ENCODE data around the gene SHISA6. TPM values are rescaled to one million over a fixed set of nuclear protein-coding genes. Genes with fewer than 3 reads are reported as not detected.
A peak's percentile ranks its signal among the peaks of the same experiment; 100 is the strongest.

Gene SHISA6
- total RNA-seq, 1 experiment from 2014 or later = 40.0 TPM

DNA sequence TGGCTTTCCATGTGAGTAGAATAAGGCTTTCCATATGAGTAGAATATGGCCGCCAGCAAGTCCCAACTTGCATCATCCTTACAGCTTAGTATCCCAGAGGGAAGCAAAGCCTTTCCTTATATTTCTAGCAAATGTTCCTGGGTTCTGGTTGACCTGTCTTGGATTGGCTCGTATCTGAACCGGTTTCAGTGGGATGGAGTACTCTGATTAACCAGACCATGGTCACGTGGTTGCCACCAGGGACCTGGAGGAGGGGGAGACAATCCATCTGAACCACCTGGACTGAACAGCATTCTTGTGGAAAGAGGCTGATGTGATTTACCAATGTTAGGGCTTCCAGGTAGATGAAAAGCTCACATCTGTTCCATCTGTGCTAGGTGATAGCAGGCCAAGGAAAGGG is 89.0 kb downstream of the SHISA6 start:
- POLR2A ChIA-PET (ENCODE audit: low non-redundant PET) = no interaction called here
- no TSS peak for BruUV-seq (replicated peaks)
- peak overlapping the region; percentile 66 for H3K27ac ChIP-seq (ENCODE audit: low read depth, low read length, poor library complexity, severe bottlenecking)

DNA sequence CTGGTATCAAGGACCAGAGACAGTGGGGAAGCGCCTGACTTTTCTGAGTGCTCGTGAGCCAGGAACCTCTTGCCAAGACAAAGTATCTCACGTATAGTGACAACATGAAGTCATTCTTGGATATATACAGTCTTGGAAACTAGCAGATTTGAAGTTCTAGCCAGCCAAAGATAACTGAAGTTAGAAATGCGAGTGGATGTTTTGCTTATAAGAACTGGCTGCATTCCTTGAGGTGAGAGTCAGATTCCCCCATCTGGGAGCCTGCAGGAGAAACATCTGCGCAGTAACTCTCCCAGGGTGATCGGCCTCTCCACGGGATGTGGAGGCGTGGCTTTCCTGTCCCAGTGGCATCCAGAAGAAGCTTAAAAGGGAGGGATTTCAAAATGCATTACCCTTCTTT is 89.8 kb downstream of the SHISA6 start:
- ChIA-PET CTCF (interaction anchor here (0.6 kb wide), 1 partner anchor 91 kb away, joined by 3 read pairs; no protein-coding TSS in a partner anchor), POLR2A (ENCODE audit: low non-redundant PET) (no interaction called here)
- peak overlapping the region; percentile 66 for H3K27ac ChIP-seq (ENCODE audit: low read depth, low read length, poor library complexity, severe bottlenecking)
- intact Hi-C loops (cut with micrococcal nuclease; ENCODE audit: unreplicated experiment) = loop anchor here (5.0 kb wide), 2 partner anchors 161 to 186 kb away; no protein-coding TSS in a partner anchor
- peak; percentile 95 for DNase-seq (ENCODE audit: low spot score)
- no peak for TF ChIP-seq EZH2 (IDR thresholded peaks at IDR 0.05; ENCODE audit: borderline replicate concordance, low read depth, low read length, poor library complexity, severe bottlenecking)
- TF ChIP-seq, protein P1, sequence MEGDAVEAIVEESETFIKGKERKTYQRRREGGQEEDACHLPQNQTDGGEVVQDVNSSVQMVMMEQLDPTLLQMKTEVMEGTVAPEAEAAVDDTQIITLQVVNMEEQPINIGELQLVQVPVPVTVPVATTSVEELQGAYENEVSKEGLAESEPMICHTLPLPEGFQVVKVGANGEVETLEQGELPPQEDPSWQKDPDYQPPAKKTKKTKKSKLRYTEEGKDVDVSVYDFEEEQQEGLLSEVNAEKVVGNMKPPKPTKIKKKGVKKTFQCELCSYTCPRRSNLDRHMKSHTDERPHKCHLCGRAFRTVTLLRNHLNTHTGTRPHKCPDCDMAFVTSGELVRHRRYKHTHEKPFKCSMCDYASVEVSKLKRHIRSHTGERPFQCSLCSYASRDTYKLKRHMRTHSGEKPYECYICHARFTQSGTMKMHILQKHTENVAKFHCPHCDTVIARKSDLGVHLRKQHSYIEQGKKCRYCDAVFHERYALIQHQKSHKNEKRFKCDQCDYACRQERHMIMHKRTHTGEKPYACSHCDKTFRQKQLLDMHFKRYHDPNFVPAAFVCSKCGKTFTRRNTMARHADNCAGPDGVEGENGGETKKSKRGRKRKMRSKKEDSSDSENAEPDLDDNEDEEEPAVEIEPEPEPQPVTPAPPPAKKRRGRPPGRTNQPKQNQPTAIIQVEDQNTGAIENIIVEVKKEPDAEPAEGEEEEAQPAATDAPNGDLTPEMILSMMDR (conservative IDR thresholded peaks at IDR 0.05; ENCODE audit: low read depth, low read length) = no peak
- H3K9me3 ChIP-seq (ENCODE audit: low read depth, low read length, poor library complexity, severe bottlenecking) = no peaks in the 10 kb centered on the region
- H3K36me3 ChIP-seq (ENCODE audit: insufficient read depth, low read length, poor library complexity, severe bottlenecking) = no peaks in the 10 kb centered on the region
- peak overlapping the region; percentile 14 for H3K4me3 ChIP-seq (ENCODE audit: low read depth, low read length, poor library complexity, severe bottlenecking)
- no peaks in the 10 kb centered on the region for H3K27me3 ChIP-seq (replicated peaks; ENCODE audit: insufficient read depth, low read depth, low read length, poor library complexity)
- peaks cover 48% of the 10 kb centered on the region for H3K4me1 ChIP-seq (ENCODE audit: insufficient read depth, low read length, poor library complexity, severe bottlenecking)
- BruUV-seq (replicated peaks) = no TSS peak

More for the DNA sequence above, 89.0 kb downstream of the SHISA6 start:
- TF ChIP-seq EZH2 (IDR thresholded peaks at IDR 0.05; ENCODE audit: borderline replicate concordance, low read depth, low read length, poor library complexity, severe bottlenecking) = no peak
- TF ChIP-seq, protein P1 (conservative IDR thresholded peaks at IDR 0.05; ENCODE audit: low read depth, low read length) = no peak
- CTCF ChIA-PET = no interaction called here
- Histone ChIP-seq H3K36me3 (ENCODE audit: insufficient read depth, low read length, poor library complexity, severe bottlenecking) (no peaks in the 10 kb centered on the region), H3K27me3 (replicated peaks; ENCODE audit: insufficient read depth, low read depth, low read length, poor library complexity) (no peaks in the 10 kb centered on the region), H3K9me3 (ENCODE audit: low read depth, low read length, poor library complexity, severe bottlenecking) (no peaks in the 10 kb centered on the region), H3K4me3 (ENCODE audit: low read depth, low read length, poor library complexity, severe bottlenecking) (no peak overlapping the region), H3K4me1 (ENCODE audit: insufficient read depth, low read length, poor library complexity, severe bottlenecking) (peaks cover 56% of the 10 kb centered on the region)
- no peak for DNase-seq (ENCODE audit: low spot score)
- intact Hi-C loops (cut with micrococcal nuclease; ENCODE audit: unreplicated experiment) = loop anchor here (5.0 kb wide), 2 partner anchors 162 to 187 kb away; no protein-coding TSS in a partner anchor

DNA sequence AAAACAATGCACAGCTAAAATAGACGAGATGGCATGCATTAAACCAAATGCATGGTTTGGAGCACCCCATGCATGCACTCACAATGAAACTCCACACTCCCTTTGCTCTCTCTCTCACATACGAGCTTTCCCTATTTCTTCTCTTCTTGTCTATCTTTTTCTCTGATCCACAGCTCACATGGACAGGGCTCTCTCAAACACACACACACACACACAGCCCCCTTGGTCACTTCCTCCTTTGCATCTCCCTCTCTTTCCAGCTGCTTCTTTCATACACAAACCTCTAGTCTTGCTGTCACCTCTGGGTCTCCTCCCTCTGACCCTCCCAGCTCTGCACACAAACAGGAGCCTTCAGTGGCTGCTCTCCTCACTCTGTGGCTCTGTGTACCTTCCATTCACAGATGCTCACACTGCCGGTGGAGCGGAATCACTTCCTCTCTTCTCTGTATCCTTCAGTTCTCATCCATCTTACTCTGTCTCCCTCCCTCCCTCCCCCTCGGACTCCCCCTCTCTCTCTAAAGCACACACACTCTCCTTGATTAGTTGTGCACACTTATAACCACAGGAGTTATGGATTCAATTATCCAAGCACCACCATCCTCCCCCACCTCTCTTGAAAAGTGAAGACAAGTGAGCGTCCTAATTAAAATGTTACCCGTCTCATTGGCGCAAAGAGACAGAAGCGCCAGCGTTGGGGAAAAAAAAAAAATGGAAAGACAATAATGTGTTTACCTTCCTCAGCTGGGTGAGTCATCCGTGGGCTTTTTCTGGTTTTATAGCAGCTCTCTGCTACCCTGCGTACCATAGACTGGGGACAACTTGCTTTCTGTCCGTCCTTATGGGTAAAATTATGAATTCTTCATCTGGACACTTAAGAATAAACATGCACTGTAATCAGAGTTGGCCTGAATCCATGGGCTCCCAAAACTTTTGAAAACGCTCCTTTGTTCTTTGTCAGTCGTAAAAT is 90.8 kb downstream of the SHISA6 start:
- peak overlapping the region; percentile 14 for H3K4me3 ChIP-seq (ENCODE audit: low read depth, low read length, poor library complexity, severe bottlenecking)
- TF ChIP-seq, protein P1 (conservative IDR thresholded peaks at IDR 0.05; ENCODE audit: low read depth, low read length) = no peak
- TF ChIP-seq EZH2 (IDR thresholded peaks at IDR 0.05; ENCODE audit: borderline replicate concordance, low read depth, low read length, poor library complexity, severe bottlenecking) = no peak

More for the DNA sequence above, 90.8 kb downstream of the SHISA6 start:
- H3K27ac ChIP-seq (ENCODE audit: low read depth, low read length, poor library complexity, severe bottlenecking) = peak overlapping the region; percentile 66
- intact Hi-C loops (cut with micrococcal nuclease; ENCODE audit: unreplicated experiment) = loop anchor here (5.0 kb wide), 2 partner anchors 160 to 185 kb away; no protein-coding TSS in a partner anchor
- CTCF ChIA-PET = no interaction called here
- H3K9me3 ChIP-seq (ENCODE audit: low read depth, low read length, poor library complexity, severe bottlenecking) = no peaks in the 10 kb centered on the region
- BruUV-seq (replicated peaks) = no TSS peak
- no peaks in the 10 kb centered on the region for H3K36me3 ChIP-seq (ENCODE audit: insufficient read depth, low read length, poor library complexity, severe bottlenecking)
- peak; percentile 38 for DNase-seq (ENCODE audit: low spot score)
- H3K4me1 ChIP-seq (ENCODE audit: insufficient read depth, low read length, poor library complexity, severe bottlenecking) = peaks cover 47% of the 10 kb centered on the region
- POLR2A ChIA-PET (ENCODE audit: low non-redundant PET) = no interaction called here
- H3K27me3 ChIP-seq (replicated peaks; ENCODE audit: insufficient read depth, low read depth, low read length, poor library complexity) = no peaks in the 10 kb centered on the region

Measured in A673 (cell line).